Measurements from ENCODE around the gene TSPEAR.

Gene TSPEAR

GRCh38 chr21:44499631-44500030 is 211.7 kb downstream of the TSPEAR start:
- no peak for FAIRE-seq
- DNase-seq (ENCODE audit: insufficient read length, low spot score), result no peak
- no peak for TF ChIP-seq TAF1 (IDR thresholded peaks at IDR 0.05; ENCODE audit: low read depth, low read length)
- TF ChIP-seq POLR2AphosphoS5 (IDR thresholded peaks at IDR 0.05; ENCODE audit: low read depth, low read length), result no peak
- TF ChIP-seq SPI1 (IDR thresholded peaks at IDR 0.05; ENCODE audit: low read depth, low read length), result no peak
- no peak for TF ChIP-seq PAX5 (IDR thresholded peaks at IDR 0.05; ENCODE audit: insufficient read depth, low read length, severe bottlenecking)
- TF ChIP-seq POU2F2 (IDR thresholded peaks at IDR 0.05; ENCODE audit: low read depth, low read length), result no peak
- no peak for TF ChIP-seq POLR2A (IDR thresholded peaks at IDR 0.05; ENCODE audit: low read depth, low read length)

GRCh38 chr21:44499211-44499560 is 212.2 kb downstream of the TSPEAR start:
- FAIRE-seq (no peak), DNase-seq (ENCODE audit: insufficient read length, low spot score) (no peak)
- no peak for TF ChIP-seq TAF1 (IDR thresholded peaks at IDR 0.05; ENCODE audit: low read depth, low read length)
- TF ChIP-seq POU2F2 (IDR thresholded peaks at IDR 0.05; ENCODE audit: low read depth, low read length), result no peak
- TF ChIP-seq PAX5 (IDR thresholded peaks at IDR 0.05; ENCODE audit: insufficient read depth, low read length, severe bottlenecking), result no peak
- TF ChIP-seq SPI1 (IDR thresholded peaks at IDR 0.05; ENCODE audit: low read depth, low read length), result no peak
- no peak for TF ChIP-seq POLR2AphosphoS5 (IDR thresholded peaks at IDR 0.05; ENCODE audit: low read depth, low read length)
- TF ChIP-seq POLR2A (IDR thresholded peaks at IDR 0.05; ENCODE audit: low read depth, low read length), result no peak

GRCh38 chr21:44498280-44499210 is 212.8 kb downstream of the TSPEAR start:
- FAIRE-seq, result no peak
- TF ChIP-seq POLR2A (IDR thresholded peaks at IDR 0.05; ENCODE audit: low read depth, low read length) (no peak), SPI1 (IDR thresholded peaks at IDR 0.05; ENCODE audit: low read depth, low read length) (no peak), POLR2AphosphoS5 (IDR thresholded peaks at IDR 0.05; ENCODE audit: low read depth, low read length) (no peak), PAX5 (IDR thresholded peaks at IDR 0.05; ENCODE audit: insufficient read depth, low read length, severe bottlenecking) (no peak), POU2F2 (IDR thresholded peaks at IDR 0.05; ENCODE audit: low read depth, low read length) (no peak), TAF1 (IDR thresholded peaks at IDR 0.05; ENCODE audit: low read depth, low read length) (no peak)
- DNase-seq (ENCODE audit: insufficient read length, low spot score), result no peak

GRCh38 chr21:44497703-44498126 is 213.7 kb downstream of the TSPEAR start:
- DNase-seq (ENCODE audit: insufficient read length, low spot score) (no peak), FAIRE-seq (no peak)
- TF ChIP-seq POLR2AphosphoS5 (IDR thresholded peaks at IDR 0.05; ENCODE audit: low read depth, low read length) (no peak), TAF1 (IDR thresholded peaks at IDR 0.05; ENCODE audit: low read depth, low read length) (no peak), SPI1 (IDR thresholded peaks at IDR 0.05; ENCODE audit: low read depth, low read length) (no peak), POLR2A (IDR thresholded peaks at IDR 0.05; ENCODE audit: low read depth, low read length) (no peak), POU2F2 (IDR thresholded peaks at IDR 0.05; ENCODE audit: low read depth, low read length) (no peak), PAX5 (IDR thresholded peaks at IDR 0.05; ENCODE audit: insufficient read depth, low read length, severe bottlenecking) (no peak)

- FAIRE-seq, result no peak
- no peak for TF ChIP-seq POU2F2 (IDR thresholded peaks at IDR 0.05; ENCODE audit: low read depth, low read length)
- no peak for TF ChIP-seq TAF1 (IDR thresholded peaks at IDR 0.05; ENCODE audit: low read depth, low read length)
- no peak for TF ChIP-seq POLR2AphosphoS5 (IDR thresholded peaks at IDR 0.05; ENCODE audit: low read depth, low read length)
- TF ChIP-seq POLR2A (IDR thresholded peaks at IDR 0.05; ENCODE audit: low read depth, low read length), result no peak
- TF ChIP-seq SPI1 (IDR thresholded peaks at IDR 0.05; ENCODE audit: low read depth, low read length), result no peak
- no peak for TF ChIP-seq PAX5 (IDR thresholded peaks at IDR 0.05; ENCODE audit: insufficient read depth, low read length, severe bottlenecking)
- DNase-seq (ENCODE audit: insufficient read length, low spot score), result no peak
Observed at GRCh38 chr21:44496564-44497550, 214.5 kb downstream of the TSPEAR start.

GRCh38 chr21:44495611-44496563 is 215.5 kb downstream of the TSPEAR start:
- TF ChIP-seq POU2F2 (IDR thresholded peaks at IDR 0.05; ENCODE audit: low read depth, low read length) (no peak), PAX5 (IDR thresholded peaks at IDR 0.05; ENCODE audit: insufficient read depth, low read length, severe bottlenecking) (no peak), POLR2A (IDR thresholded peaks at IDR 0.05; ENCODE audit: low read depth, low read length) (no peak), SPI1 (IDR thresholded peaks at IDR 0.05; ENCODE audit: low read depth, low read length) (no peak), TAF1 (IDR thresholded peaks at IDR 0.05; ENCODE audit: low read depth, low read length) (no peak), POLR2AphosphoS5 (IDR thresholded peaks at IDR 0.05; ENCODE audit: low read depth, low read length) (no peak)
- DNase-seq (ENCODE audit: insufficient read length, low spot score), result no peak
- FAIRE-seq, result no peak

- no peak for DNase-seq (ENCODE audit: insufficient read length, low spot score)
- no peak for FAIRE-seq
- TF ChIP-seq POU2F2 (IDR thresholded peaks at IDR 0.05; ENCODE audit: low read depth, low read length) (no peak), SPI1 (IDR thresholded peaks at IDR 0.05; ENCODE audit: low read depth, low read length) (no peak), POLR2AphosphoS5 (IDR thresholded peaks at IDR 0.05; ENCODE audit: low read depth, low read length) (no peak), POLR2A (IDR thresholded peaks at IDR 0.05; ENCODE audit: low read depth, low read length) (no peak), TAF1 (IDR thresholded peaks at IDR 0.05; ENCODE audit: low read depth, low read length) (no peak), PAX5 (IDR thresholded peaks at IDR 0.05; ENCODE audit: insufficient read depth, low read length, severe bottlenecking) (no peak)
Observed at GRCh38 chr21:44494956-44495355, 216.4 kb downstream of the TSPEAR start.

GRCh38 chr21:44494418-44494817 is 217.0 kb downstream of the TSPEAR start:
- no peak for FAIRE-seq

More at GRCh38 chr21:44494418-44494817, 217.0 kb downstream of the TSPEAR start:
- no peak for DNase-seq (ENCODE audit: insufficient read length, low spot score)
- TF ChIP-seq POU2F2 (IDR thresholded peaks at IDR 0.05; ENCODE audit: low read depth, low read length) (no peak), TAF1 (IDR thresholded peaks at IDR 0.05; ENCODE audit: low read depth, low read length) (no peak), POLR2A (IDR thresholded peaks at IDR 0.05; ENCODE audit: low read depth, low read length) (no peak), SPI1 (IDR thresholded peaks at IDR 0.05; ENCODE audit: low read depth, low read length) (no peak), POLR2AphosphoS5 (IDR thresholded peaks at IDR 0.05; ENCODE audit: low read depth, low read length) (no peak), PAX5 (IDR thresholded peaks at IDR 0.05; ENCODE audit: insufficient read depth, low read length, severe bottlenecking) (no peak)
